GM18909 (cell line): Measurements from ENCODE around the gene CHSY1.

Experiments used
- ATAC-seq: cut with Tn5 transposase; IDR thresholded peaks from one replicate; pipeline ENCODE4 v1.9.1; 2021; ENCODE audit warnings: mild to moderate bottlenecking; ENCODE audit not compliant: unreplicated experiment, poor library complexity

CHSY1 gene

DNA sequence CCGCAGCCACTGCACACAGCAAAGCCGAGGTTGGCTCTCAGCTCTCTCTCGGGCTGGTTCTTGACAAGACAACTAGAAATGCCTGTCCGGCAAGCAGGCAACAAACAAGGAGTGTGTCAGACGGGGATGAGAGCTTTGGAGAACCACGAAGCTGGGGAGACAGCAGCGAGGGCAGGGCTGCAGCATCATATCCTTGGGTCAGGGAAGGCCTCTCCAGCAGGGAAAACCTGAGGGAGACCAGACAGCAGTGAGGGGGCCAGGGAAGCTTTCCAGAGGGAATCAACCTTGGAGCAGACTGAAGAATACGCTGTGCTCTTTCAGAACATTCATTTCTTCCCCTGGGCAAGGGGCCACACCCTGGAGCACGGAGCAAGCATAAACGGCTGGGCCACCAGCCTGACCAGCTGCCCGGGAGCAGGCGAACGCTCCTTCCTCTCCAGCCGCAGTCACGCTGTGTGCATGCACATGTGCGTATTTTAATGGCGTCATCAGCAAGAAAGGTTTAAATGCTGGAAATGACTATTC is 58.7 kb downstream of the CHSY1 start:
- no peak for ATAC-seq

DNA sequence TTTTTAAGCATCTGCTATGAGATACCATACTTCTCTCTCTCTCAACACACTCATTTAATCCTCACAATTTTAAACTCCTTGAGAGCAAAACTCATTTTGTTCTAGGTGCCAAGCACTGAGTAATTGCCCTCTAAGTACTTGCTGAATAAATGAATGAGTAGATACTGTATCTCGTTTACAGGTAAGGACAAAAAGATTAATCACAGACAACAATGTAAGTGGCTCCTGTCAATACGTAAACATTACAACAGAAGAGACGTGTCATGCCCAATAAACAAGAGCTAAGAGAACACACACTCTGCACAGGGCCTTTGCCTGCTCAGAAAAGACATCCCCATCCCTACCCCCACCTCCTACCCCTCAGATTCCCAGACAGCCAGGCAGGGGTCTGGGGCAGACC is 59.8 kb downstream of the CHSY1 start:
- no peak for ATAC-seq

- no peak for ATAC-seq
Measured at GRCh38 chr15:101191242-101191641, 60.6 kb downstream of the CHSY1 start.

GRCh38 chr15:101190092-101190595 is 61.7 kb downstream of the CHSY1 start:
- ATAC-seq: no peak

- ATAC-seq: no peak
Measured at GRCh38 chr15:101189409-101190091, 62.3 kb downstream of the CHSY1 start.

GRCh38 chr15:101188637-101189408 is 63.0 kb downstream of the CHSY1 start:
- ATAC-seq: peak; percentile 56

DNA sequence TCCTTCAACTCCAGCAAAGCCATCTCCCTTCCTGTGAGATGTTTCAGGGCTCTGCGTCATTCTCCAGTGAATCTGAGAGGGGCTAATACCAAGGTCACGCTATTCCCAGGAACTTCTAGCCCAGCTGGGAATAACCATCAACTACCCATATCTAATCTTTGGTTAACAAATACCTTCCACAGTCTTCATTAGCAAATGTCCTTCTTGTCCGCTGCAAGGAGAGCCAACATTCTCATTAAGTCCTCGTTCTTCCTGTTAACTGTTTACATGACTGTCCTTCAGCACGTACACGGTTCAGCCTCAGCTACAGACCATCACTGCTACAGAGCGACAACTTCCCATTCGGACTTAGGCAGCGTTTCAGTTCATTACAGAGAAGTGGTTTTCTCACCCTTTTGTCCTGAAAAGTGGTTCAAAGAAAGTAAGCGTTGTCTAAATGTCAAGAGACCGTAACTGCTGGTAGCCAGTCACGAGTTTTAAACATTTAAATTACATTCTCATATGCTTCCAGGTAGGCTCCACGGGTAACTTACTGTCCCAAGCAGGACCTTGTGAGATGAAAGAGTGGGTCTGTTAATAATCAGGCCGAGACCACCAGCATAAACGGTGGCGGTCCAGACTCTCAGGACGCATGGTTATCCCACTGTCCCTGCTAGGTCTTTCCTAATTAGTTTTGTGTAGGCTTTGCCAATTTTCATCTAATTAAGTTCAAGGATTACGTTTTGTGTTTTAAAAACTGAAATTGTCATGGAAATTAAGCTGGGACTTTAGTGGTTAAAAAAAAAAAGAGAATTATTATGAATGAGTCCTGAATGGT is 63.8 kb downstream of the CHSY1 start:
- ATAC-seq: peak; percentile 49

- no peak for ATAC-seq
Measured at GRCh38 chr15:101185770-101186169, 66.1 kb downstream of the CHSY1 start.

DNA sequence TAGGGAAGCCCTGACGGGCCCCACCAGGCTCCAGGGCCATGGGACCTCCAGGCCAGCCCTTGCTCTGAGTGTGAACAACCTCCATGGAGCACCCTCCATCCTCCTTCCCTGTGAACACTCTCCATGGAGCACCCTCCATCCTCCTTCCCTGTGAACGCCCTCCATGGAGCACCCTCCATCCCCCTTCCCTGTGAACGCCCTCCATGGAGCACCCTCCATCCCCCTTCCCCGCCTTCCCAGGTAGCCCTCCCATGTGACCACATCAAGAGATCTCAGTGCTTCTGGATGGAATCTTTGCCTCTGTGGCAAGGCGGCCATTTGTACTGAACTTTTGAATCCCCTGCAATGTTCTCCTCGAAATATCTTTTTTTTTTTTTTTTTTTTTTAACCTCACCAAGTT is 66.5 kb downstream of the CHSY1 start:
- ATAC-seq: no peak

GRCh38 chr15:101184830-101185229 is 67.0 kb downstream of the CHSY1 start:
- no peak for ATAC-seq

DNA sequence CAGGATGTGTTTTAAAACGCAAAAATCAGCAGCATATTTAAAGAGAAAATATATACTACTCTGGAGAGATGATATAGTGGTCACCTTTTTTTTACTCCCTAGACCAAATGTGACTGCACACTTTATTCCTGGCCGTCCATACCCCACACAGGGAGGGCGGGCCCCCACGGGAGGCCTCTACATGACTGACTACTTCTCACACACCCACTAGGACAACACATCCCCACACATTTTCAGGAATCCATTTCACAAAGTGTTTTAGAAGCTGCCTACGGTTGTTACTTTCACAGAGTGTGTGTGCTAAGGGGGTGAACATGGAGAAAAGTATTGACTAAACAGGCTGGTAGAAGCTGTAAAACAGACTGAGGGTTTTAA is 67.9 kb downstream of the CHSY1 start:
- ATAC-seq: no peak

GRCh38 chr15:101183226-101183930 is 68.5 kb downstream of the CHSY1 start:
- ATAC-seq: no peak

GRCh38 chr15:101182215-101182614 is 69.6 kb downstream of the CHSY1 start:
- no peak for ATAC-seq

DNA sequence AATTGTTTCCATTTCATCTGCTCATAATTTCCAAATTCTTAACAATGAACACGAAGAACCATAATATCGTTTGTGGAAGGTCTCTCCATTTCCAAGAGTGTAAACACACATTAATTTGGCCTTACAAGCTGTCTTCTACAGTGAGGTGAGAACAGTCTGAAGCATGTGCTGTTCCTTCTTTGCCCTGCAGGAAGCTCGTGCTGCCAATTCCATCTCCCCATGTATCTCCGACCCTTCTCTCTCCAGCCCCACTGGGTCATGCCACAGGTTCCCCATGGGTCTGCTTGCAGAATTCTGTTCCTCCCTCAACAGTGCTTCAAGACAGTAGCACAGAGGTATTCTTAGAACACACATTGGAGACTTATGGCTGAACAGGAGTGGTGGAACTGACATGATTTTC is 70.5 kb downstream of the CHSY1 start:
- no peak for ATAC-seq

DNA sequence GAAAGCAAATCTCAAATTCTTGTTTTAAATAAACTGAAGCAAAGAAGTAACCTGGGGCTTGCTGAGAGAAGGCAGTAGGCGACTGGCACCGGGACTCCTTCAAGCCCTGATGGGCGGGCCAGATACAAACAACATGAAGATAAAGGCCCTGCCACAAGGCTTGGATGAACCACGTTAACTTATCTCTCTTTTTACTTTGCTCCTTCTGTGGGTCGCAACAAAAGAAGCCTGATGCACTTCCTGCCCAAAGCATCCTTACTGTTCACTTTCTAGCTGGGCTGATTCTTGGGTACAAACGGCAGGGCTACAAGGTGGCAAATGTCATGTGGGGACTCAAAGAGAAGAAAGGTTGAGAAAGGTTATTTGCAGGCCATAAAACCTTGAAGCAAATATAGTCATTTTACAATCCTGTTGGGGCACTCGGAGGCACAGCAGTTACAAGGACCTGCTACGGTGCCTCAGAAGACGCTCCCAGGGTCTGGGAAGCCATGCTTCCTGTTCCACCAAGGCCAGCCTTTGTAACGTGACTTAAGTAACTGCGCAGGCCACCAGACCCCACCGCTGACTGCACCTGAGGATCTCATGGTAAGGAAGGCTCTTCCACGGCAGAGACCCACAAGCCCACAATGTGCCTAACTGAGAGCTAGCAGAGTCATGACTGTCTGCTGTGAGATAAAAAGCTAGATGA is 71.1 kb downstream of the CHSY1 start:
- no peak for ATAC-seq

DNA sequence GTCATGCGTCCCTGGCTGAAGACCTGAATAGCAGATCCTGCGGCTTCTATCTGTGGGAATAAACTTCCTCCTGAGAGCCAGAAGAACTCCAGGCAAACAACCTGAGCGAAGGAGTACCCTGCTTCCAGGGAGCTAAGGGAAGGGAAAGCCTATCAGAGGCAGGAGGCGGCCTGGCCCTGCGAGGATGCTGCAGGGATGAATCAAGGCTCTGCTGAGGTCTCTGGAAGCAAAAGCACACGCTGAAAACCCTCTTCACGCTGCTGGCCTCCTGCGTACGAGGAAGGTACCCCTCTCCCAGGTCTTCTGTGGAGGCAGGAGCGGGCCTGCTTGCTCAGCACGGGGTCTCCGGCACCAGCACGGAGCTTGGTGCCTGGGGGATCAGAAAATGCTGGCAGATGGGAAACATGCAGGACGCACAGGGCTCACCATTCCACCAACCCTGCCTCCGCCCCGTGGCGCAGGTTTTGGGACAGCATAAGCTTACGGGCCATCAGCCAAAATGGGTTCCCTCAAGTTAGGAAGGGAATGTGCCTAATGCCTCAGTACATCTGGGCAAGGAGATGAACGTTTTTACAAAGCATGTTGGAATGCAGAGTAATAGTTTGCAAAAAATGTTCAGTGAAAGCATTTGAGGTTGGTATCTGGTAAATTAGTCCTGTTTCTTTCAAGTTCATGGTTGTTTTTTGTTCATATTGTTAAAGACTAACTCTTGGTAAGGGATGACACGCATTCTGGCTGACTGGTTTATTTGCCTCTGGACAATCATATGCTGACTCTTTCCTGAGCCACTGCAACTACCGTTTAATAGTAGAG is 72.3 kb downstream of the CHSY1 start:
- ATAC-seq: no peak

- ATAC-seq: no peak
Measured at GRCh38 chr15:101178931-101179330, 72.9 kb downstream of the CHSY1 start.

DNA sequence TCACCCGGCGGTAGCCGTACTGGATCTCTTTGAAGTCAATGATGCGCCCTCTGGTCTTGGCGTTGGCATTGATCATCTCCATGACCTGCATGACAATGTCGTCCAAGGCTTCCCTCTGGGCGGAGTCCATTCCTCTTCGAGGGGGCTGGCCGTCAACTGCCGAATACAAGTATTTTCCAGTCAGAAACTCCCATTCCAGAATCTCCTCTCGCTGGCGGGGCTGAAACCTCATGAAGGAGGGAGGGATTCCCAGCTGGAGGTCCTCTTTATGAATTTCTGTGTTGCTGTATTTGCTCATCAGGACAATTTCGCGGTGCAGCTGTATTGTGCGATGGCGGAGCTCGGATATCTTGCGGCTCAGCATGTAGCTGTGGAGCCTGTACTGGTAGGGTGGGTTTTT is 73.4 kb downstream of the CHSY1 start:
- ATAC-seq: no peak

DNA sequence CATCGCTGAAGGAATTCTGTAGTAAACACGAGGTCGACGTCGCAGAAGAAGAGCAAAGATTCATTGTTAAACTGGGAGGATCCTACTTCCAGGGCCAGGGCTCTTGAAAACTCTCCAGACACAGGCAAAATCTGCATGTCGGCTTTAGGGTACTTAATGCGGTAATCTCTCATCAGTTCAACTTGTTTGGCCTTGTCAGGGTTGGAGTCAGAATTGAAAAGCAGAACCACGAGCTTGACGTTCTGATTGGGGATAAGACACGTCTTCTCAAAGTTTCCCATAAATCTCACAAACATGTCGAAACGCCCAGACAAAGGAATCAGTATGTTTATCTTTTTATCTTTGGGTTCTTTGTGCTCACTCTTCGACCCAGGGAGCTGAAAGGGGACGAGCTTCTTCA is 74.0 kb downstream of the CHSY1 start:
- no peak for ATAC-seq
